Measurements from ENCODE around the gene HOXD9.

- TF ChIP-seq POLR2A (IDR thresholded peaks at IDR 0.05) (no peak), CTCF (IDR thresholded peaks at IDR 0.05) (peak; percentile 95 to 97 (median 96))
These were observed 4.6 kb downstream of the HOXD9 start for GRCh38 chr2:176126929-176127773.

Measured in testis (tissue), 2 donors.